Colon (tissue), 2 donors: Measurements from ENCODE around the gene RAMP2.
"Not testable (repeated sequence)": the region's sequence is repeated elsewhere in the genome, so short reads cannot be mapped to it uniquely, and the experiment has no call there.

Experiments
- FAIRE-seq: peaks from 2 replicates; lab custom pipeline; 2012; peaks lifted over from hg19 to GRCh38; lab: Jason Lieb, UNC
- donor health status: control.
- donor health status: control.

RAMP2 gene

DNA sequence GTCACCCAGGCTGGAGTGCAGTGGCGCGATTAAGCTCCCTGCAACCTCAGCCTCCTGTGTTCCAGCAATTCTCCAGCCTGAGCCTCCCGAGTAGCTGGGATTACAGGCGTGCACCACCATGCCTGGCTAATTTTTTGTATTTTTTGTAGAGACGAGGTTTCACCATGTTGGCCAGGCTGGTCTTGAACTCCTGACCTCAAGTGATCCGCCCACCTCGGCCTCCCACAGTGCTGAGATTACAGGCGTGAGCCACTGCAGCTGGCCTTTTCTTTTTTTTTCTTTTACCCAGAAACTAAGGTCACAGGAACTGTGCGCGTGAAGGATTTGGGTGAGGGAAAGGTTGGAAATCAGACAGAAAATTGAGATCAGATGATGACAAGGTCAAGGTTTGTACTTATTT is 8.9 kb downstream of the RAMP2 start:
- FAIRE-seq, result not testable (repeated sequence)

DNA sequence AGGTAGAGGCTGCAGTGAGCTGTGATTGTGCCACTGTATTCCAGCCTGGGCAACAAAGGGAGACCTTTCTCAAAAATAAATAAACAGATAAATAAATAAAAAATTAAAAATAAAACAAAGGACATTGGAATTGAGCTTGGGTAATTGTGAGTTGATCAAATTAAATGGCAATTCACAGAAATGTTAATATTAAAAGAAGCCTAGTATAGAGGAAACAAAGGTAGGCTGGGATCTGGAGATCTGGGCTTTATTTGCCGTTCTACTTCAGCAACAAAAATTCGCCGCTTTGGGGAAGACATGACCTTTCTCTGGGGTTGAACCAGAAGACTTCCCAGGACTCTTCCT is 11.9 kb downstream of the RAMP2 start:
- FAIRE-seq, result no peak

DNA sequence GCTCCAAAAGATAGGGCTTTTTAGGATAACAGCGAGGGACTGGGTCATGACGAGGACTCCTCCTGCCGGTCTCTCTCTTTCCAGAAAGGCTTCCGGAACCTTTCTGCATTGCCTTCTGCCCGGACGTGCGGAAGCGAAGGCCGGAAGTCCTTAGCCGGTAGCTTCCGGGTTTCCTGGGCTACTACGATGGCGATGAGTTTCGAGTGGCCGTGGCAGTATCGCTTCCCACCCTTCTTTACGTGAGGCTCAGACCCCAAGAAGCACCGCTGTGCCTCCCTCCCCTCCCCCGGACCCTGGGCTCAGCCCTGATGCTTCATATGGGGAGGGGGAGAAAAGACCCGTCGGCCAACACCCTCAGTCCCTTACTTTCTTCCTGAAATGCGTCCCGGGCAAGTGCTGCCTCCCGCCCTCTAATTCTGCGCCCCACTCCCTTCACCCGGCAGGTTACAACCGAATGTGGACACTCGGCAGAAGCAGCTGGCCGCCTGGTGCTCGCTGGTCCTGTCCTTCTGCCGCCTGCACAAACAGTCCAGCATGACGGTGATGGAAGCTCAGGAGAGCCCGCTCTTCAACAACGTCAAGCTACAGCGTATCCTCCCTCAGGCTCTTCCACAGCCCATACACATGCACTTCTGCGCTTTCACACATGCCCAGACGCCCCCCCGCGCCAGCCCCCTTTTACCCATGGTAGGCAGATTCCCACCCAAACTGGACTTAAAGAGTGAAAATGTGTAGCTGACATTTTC is 12.4 kb downstream of the RAMP2 start, which contains the start of gene VPS25:
Gene VPS25 (plus strand): TSS at position 160 of the 746 bp plus-strand sequence. CDS start 27 bp downstream, at position 187.
- no peak for FAIRE-seq

DNA sequence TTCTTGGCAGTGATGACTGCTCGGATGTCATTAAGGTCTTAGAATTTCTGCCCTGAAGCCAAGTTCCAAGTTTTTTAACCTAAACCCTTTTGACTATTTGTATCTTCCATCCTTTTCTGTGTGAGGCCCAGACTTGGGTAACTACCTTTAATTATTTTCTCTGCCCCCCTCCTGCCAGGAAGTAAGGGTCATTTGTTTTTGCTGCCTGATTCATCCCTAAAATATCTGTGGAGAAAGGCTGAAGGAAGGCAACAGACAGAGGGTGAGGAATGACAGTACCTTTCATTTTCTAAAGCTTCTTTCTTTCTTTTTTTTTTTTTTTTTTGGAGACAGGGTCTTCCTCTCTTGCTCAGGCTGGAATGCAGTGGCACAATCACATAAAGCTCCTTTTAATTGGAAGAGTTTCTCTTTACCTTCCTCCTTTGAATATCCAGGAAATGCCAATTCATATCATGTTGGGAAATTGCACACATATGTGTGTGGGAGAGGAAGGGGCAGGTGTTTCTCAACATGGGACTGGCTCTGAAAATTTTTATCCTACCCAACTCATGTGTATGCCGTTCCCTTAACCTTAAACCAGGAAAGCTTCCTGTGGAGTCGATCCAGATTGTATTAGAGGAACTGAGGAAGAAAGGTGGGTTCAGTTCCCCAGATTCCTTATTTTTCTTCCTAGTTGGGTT is 13.2 kb downstream of the RAMP2 start:
- FAIRE-seq, result no peak

DNA sequence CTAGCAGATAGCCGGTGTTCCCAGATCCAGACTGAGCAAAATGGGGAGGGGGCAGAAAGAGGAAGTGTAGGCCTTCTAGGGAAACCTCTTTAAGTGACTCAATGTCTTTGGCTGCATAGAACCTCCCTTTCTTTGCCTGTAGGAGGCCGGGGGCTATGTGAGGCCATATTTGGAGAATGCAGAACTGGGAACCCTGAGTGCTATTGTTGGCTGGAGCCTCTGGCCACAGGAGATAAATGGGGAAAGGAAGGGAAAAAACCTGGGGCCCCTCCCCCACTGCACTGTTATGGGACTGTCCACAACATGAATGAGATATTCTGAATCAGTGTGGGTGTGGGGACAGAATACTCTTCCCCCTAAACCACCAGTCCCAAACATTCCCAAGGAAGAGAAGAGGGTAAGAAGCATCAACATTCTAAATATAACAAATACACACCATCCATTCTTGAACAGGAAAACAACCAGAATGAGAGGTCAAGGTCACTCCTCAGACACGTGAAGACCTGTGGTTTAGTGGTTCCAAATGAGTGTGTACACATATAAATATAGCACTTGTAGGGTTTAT is 14.6 kb downstream of the RAMP2 start:
- no peak for FAIRE-seq

DNA sequence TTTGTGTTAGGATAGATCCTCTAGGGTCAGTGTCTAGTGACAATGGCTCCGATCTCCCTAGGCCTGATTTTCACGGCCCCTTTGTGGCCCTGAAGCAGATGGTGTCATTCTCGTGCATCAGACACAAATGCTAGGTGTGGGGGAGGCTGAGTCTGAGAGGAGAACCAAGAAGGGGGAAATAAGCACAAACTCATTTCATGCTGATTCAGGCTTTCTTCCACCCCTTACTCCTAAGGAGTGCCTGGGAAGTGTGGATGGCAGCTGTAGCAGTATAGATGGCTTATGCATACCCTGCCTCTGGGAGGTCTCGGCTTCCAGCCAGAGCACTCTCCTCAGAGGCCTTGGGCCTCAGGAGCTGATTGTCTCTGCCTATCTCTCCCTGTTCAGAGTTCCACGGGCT is 17.5 kb downstream of the RAMP2 start:
- FAIRE-seq, result no peak

DNA sequence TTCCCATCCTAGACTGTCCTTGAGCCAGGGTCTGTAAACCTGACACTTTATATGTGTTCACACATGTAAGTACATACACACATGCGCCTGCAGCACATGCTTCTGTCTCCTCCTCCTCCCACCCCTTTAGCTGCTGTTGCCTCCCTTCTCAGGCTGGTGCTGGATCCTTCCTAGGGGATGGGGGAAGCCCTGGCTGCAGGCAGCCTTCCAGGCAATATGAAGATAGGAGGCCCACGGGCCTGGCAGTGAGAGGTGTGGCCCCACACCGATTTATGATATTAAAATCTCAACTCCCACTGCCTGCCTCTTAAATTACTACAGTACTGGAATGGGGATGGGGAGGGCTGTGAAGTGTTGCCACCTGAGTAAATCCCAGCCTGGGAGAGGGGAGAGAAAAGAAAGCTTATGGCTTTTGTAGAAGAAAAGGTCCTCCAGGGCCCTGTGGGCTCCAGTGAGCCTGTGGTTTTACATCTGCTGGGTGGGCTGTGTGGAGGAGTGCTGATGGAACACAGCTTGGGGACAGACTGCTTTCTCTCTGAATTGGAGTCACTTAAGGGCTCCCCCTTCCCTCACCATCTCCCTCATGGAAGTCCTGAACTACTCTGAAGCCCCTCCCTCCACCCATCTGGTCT is 18.4 kb downstream of the RAMP2 start:
- FAIRE-seq, result no peak

DNA sequence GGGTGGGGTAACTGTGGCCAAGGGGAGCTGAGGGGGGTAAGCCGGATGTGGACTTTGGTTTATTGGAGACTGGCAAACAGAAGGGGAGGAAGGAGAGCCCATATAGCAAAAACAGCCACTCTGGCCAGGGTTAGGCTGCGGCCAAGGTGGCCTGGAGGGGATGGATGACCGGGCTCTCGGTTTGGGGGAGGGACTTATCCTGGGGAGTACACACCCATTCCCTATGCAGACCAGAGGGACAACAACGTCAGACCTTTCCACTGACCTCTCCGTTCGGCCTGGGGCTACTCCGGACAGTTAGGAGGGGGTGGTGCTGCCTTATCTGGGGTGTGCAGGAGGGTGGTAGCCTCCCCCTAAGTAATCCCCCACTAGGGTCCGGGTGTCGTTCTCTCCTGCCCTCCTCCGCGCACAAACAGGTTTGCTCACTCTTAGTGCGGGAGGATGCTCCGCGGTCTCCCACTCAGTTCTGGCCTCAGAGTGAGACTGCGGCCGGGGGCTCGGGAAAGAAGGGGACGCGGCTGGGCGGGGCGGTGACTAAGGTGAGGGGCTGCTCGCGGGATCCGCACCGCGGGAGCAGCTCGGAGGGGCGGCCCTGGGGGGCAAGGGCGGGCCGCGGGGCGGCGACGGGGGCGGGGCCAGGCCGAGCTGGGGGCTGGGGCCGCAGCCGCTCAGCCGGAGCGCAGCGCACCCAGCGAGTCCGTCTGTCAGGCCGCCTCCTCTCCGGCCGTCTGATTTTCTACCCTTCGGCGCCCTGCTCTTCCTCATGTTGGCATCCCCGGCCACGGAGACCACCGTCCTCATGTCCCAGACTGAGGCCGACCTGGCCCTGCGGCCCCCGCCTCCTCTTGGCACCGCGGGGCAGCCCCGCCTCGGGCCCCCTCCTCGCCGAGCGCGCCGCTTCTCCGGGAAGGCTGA is 19.2 kb downstream of the RAMP2 start, which contains the start of gene WNK4:
Gene WNK4 (plus strand): TSS at position 675 of the 915 bp plus-strand sequence. CDS start 89 bp downstream, at position 764.
- no peak for FAIRE-seq

DNA sequence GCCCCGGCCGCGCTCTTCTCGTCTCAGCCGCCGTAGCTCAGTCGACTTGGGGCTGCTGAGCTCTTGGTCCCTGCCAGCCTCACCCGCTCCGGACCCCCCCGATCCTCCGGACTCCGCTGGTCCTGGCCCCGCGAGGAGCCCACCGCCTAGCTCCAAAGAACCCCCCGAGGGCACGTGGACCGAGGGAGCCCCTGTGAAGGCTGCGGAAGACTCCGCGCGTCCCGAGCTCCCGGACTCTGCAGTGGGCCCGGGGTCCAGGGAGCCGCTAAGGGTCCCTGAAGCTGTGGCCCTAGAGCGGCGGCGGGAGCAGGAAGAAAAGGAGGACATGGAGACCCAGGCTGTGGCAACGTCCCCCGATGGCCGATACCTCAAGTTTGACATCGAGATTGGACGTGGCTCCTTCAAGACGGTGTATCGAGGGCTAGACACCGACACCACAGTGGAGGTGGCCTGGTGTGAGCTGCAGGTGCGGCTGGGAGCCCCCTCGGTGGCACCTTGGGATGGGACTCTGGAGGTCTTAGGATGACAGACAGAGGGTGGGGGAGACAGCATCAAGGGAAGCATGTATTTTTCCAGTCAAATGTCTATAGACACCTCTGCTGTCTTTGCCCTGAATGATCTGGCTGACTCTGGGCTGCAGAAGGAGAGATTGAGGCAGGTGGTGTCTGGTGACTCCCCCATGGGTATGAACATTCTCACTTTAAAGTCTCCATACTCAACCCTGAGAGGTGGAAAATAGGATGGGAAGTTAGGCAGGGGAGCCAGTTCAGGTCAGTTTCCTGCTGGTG is 20.0 kb downstream of the RAMP2 start:
- no peak for FAIRE-seq

DNA sequence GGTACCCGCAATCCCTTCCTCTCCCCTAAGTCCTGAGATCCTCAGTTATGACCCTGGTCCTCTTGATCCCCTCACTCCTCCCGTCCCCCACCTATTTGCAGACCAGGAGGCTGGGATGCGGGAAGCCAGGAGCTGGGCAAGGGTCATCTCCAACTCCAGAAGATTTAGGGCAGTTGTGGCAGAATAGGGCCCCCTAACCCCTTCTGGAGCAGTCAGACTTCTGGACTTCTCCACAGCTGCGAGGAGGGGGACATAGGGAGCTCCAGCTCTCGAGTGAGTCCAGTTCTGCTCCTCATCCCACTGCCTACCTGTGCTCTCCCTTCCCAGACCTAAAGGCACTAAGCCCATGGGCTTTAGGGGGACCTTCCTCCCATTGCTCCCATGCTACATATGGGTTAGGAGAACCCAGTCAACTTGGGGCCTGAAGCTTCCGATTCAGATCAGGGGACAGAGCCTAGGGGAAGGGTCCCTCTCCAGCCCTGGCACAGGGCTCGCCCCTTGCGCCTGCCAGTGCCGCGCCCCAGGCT is 20.7 kb downstream of the RAMP2 start:
- FAIRE-seq, result no peak

DNA sequence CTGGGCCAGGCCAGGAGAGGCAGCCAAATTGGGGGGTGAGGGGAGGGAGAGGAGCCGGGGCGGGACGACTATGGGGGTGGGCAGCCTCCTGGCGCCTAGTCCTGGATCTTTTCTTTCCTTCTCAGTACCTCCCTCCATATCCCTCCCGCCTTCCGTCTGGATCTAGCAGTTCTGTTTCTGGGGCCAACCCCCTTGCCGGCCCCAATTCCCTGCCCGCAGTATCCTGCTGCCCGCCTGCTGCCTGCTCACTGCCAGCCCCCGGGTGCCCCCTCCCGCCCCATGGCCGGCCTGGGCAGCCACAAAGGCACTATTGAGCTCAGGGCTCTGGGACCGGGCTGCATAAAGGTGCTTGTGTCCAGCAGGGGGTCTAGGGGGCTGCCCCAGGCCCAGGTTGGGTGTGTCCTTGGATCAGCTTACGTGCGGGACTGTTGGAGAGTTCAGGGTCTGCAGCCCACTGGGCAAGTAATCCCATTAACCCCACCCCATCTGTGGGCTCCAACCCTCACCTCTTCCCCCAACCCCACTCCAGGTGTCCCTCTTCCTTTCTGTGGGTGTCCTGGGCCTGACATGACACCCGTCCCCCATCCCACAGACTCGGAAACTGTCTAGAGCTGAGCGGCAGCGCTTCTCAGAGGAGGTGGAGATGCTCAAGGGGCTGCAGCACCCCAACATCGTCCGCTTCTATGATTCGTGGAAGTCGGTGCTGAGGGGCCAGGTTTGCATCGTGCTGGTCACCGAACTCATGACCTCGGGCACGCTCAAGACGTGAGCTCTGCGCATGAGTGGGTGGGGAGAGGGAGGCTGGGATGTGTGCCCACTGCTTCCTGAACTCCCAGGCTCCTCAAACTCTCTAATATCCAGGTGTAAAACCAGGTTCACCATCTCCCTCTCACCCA is 21.4 kb downstream of the RAMP2 start:
- no peak for FAIRE-seq

DNA sequence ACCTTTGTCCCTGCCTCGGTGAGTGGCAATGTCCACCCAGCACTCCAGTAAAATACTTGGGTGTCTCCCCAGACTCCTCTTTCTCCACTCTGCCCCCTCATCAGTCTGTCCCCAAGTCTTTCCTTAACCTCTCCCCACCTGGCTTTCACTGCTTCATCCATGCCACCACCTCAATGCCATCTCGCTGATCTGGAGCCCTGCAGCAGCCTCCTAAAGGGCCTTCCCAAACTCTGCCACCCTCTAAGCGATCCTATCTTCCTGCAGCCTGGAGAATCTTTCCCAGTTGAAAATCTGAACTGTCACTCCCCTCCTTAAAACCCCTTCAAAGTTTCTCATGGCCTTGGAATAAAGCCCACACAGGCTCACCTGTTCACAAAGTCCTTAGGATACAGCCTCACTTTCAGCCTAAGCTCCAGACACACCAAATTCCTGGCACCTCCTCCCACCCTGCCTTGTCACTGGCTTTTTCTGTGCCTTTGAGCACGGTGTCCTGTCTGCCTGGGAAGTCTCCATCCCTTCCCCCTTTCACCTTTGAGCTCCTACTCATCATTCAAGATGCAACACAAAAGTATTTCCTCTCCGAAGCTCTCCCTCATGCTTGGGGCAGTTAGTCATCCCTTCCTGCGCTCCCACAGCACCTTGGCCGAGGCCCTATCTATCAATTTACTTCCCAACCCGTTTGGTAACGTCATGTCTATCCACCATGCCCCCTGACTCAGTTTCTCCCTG is 22.2 kb downstream of the RAMP2 start:
- FAIRE-seq, result no peak

DNA sequence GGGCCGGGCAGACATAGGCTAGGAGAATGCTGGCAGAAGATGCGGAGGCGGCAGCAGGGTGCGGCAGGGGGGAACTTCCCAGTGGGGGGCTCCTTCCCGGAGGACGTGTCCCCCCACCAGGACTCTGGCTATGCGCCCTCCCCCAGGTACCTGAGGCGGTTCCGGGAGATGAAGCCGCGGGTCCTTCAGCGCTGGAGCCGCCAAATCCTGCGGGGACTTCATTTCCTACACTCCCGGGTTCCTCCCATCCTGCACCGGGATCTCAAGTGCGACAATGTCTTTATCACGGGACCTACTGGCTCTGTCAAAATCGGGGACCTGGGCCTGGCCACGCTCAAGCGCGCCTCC is 22.7 kb downstream of the RAMP2 start:
- FAIRE-seq, result no peak

DNA sequence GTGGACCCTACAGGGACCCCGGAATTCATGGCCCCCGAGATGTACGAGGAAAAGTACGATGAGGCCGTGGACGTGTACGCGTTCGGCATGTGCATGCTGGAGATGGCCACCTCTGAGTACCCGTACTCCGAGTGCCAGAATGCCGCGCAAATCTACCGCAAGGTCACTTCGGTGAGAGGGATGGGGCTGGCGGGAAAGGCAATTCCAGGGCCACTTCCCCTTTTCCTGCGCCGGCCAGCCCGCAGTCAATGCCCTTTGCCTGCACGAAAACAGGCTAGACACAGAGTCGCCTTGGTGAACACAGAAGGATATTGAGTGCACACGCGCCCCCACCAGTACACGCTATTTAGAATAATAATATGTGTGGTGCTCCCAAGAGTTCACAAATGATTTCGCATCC is 23.4 kb downstream of the RAMP2 start:
- FAIRE-seq, result no peak

DNA sequence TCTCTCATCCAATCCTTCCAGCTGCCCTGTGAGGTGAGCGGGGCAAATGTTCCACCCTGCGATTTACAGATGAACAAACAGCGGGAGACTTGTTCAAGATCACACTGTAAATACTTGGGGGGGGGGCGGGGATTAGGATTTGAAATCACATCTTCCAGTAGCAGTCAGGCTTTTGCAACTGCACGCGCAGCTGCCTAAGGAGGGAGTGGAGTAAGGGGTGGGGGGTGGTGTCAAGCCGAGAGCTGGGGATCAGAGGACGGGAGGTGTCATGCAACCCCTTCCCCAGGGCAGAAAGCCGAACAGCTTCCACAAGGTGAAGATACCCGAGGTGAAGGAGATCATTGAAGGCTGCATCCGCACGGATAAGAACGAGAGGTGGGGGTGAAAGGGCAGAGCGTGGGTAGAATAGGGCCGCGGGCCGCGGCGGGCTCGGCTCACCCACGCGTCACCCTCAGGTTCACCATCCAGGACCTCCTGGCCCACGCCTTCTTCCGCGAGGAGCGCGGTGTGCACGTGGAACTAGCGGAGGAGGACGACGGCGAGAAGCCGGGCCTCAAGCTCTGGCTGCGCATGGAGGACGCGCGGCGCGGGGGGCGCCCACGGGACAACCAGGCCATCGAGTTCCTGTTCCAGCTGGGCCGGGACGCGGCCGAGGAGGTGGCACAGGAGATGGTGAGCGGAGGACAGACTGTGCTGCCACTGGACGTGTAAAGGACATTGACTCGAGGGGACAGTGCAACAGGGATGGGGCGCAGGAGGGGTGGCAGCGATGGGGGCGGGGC is 24.0 kb downstream of the RAMP2 start:
- no peak for FAIRE-seq

DNA sequence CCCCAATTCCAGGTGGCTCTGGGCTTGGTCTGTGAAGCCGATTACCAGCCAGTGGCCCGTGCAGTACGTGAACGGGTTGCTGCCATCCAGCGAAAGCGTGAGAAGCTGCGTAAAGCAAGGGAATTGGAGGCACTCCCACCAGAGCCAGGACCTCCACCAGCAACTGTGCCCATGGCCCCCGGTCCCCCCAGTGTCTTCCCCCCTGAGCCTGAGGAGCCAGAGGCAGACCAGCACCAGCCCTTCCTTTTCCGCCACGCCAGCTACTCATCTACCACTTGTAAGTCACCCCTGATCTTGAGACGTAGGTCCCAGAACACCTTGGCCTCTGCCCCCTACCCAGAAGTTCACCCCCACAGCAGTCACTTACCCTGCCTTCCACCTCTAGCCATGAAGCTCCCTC is 26.2 kb downstream of the RAMP2 start:
- no peak for FAIRE-seq

DNA sequence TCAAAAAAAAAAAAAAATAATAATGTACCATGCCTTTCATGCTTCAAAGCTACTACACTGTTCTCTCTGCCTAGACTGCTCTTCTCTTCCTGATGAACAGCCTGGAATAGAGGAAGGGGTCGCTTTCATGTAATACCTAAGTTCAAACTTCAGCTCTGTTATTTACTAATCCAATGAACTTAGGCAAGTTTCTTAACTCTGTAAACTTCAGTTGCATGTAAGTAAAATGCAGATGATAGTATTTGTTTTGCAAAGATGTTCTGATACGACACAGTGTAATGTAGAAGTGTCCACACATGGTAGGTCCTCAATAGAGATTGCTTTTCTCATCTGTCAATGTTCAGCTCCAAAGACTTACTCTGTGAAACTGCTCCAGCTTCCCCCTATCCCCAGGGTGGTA is 30.9 kb downstream of the RAMP2 start:
- FAIRE-seq, result no peak

DNA sequence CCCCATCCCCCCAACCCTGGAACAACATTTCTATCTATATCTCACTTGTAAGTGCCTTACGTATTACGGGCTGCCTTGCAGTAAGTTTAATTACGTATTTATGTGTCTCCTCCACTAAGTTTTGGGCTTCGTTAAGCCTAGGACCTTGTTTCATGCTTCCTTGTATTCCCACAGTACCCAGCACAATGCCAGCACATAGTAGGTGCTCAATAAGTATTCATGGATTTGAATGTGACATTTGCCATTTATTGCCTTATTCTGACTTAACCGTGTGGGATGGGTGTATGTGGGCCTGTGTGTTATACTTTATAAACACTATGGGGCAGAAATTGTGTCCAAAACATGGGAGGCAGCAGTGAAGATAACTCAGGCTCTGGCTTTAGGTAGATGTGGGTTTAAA is 31.5 kb downstream of the RAMP2 start:
- no peak for FAIRE-seq
